Small intestine (tissue), 7 donors: Measurements from ENCODE around the gene TNFRSF19. TPM values are rescaled to one million over a fixed set of nuclear protein-coding genes. Genes with fewer than 3 reads are reported as not detected.
A peak's percentile ranks its signal among the peaks of the same experiment; 100 is the strongest.

Experiments
- DNase-seq, 2 donors: peaks; one replicate each; pipeline versions ENCODE4 v3.0.0 to v3.0.0-alpha.2; 2013
- FAIRE-seq: peaks from 2 replicates; lab custom pipeline; 2012; peaks lifted over from hg19 to GRCh38; lab: Jason Lieb, UNC
- H3K27ac ChIP-seq, 3 donors: one replicate each; pipeline ENCODE4 v1.5.1; 2013; ENCODE audit warnings: low read length in 2 of 3, mild to moderate bottlenecking in 2 of 3, control low read depth in 1 of 3, inconsistent platforms in 1 of 3, low read depth in 1 of 3, moderate library complexity in 1 of 3
- H3K27me3 ChIP-seq, 3 donors: one replicate each; pipeline ENCODE4 v1.6.1; 2013; ENCODE audit warnings: low read length in 3 of 3, inconsistent platforms in 1 of 3; ENCODE audit not compliant: control insufficient read depth in 3 of 3, insufficient read depth in 3 of 3
- H3K36me3 ChIP-seq, 3 donors: one replicate each; pipeline ENCODE4 v1.6.1; 2013; ENCODE audit warnings: low read length in 3 of 3, inconsistent platforms in 1 of 3, low read depth in 1 of 3, mild to moderate bottlenecking in 1 of 3, moderate library complexity in 1 of 3; ENCODE audit not compliant: control insufficient read depth in 3 of 3, insufficient read depth in 2 of 3
- H3K4me1 ChIP-seq, 3 donors: one replicate each; pipeline ENCODE4 v1.6.1; 2013; ENCODE audit warnings: low read length in 2 of 3, inconsistent platforms in 1 of 3, low read depth in 1 of 3, mild to moderate bottlenecking in 1 of 3, moderate library complexity in 1 of 3; ENCODE audit not compliant: control insufficient read depth in 3 of 3, insufficient read depth in 2 of 3
- H3K4me3 ChIP-seq, 3 donors: one replicate each; pipeline ENCODE4 v1.5.1; 2013; ENCODE audit warnings: low read length in 3 of 3, control low read depth in 1 of 3, inconsistent platforms in 1 of 3, low read depth in 1 of 3, mild to moderate bottlenecking in 1 of 3, moderate library complexity in 1 of 3
- H3K9me3 ChIP-seq, 2 donors: one replicate each; pipeline ENCODE4 v1.6.1; 2013; ENCODE audit warnings: low read depth in 1 of 2, low read length in 1 of 2; ENCODE audit not compliant: control insufficient read depth in 2 of 2, insufficient read depth in 1 of 2
- WGBS, 3 donors: extraction: QIAGEN DNeasy Blood & Tissue Kit; methylation state at CpG; one replicate each; pipeline ENCODE4 v1.1.7; 2013; 5-methylcytosine and 5-hydroxymethylcytosine counted together
- polyA plus RNA-seq, 4 donors: library from polyadenylated mRNA; stranded (reverse) in 3 of 4; unstranded in 1 of 4; fragments of 200-250 nt in 3 of 4; fragments of 120-200 nt in 1 of 4; gene quantifications; one replicate each; pipeline versions ENCODE4 v1.2.1 to v1.2.3, GENCODE V29; 2013
- donor health status: healthy with polysubstance abuse.
- donor health status: control.
- donor health status: control.
- donor health status: Bipolar disorder and iron deficiency.
- donor health status: healthy.

The TNFRSF19 gene
- polyA plus RNA-seq, 4 donors = 1.4 to 2.6 TPM; not detected in 2

DNA sequence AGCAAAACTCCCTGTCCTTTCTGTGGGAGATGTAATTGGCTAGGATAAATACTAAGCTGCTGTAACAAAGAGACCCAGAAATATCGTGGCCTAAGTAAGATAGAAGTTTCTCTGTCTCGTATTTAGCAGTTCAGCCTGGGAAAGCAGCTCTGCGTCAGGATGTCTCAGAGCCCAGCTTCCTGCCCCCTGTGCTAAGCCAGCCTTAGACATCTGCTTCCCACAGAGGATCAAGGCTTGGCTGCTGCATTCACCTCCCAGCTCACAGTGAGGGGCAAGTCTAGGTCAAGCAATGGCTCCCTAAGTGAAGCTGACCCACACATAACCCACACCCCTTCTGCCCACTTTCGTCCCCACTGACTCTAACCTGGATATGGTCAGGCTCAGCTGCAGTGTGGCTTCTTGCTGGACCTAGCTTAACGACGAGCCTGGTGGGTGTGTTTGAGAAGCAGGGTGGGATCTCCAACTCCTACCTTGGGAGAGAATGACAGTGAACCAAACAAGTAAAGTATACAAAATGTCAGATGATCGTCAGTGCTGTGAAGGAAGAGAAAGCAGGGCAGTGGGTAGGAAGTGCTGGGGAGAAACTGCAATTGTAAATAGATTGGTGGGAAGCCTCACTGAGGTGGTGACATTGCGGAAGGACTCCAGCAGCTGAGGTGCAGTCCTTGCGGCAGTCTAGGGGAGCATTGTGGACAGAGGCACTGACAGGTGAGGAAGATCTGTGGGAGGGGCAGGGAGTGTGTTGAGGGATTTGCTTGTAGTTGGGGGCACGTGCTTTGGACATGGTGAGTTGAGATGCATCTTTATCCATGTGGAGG is 82.9 kb downstream of the TNFRSF19 start:
- no peak for DNase-seq
- Histone ChIP-seq H3K27me3 (no peaks in the 10 kb centered on the region), H3K9me3 (no peaks in the 10 kb centered on the region), H3K4me3 (no peak overlapping the region), H3K27ac (no peak overlapping the region), H3K4me1 (no peaks in the 10 kb centered on the region), H3K36me3 (no peaks in the 10 kb centered on the region)
- 72 to 75% (median 73%) methylated on average over 10 of the region's 10 CpGs for WGBS, 3 donors
- no peak for FAIRE-seq

DNA sequence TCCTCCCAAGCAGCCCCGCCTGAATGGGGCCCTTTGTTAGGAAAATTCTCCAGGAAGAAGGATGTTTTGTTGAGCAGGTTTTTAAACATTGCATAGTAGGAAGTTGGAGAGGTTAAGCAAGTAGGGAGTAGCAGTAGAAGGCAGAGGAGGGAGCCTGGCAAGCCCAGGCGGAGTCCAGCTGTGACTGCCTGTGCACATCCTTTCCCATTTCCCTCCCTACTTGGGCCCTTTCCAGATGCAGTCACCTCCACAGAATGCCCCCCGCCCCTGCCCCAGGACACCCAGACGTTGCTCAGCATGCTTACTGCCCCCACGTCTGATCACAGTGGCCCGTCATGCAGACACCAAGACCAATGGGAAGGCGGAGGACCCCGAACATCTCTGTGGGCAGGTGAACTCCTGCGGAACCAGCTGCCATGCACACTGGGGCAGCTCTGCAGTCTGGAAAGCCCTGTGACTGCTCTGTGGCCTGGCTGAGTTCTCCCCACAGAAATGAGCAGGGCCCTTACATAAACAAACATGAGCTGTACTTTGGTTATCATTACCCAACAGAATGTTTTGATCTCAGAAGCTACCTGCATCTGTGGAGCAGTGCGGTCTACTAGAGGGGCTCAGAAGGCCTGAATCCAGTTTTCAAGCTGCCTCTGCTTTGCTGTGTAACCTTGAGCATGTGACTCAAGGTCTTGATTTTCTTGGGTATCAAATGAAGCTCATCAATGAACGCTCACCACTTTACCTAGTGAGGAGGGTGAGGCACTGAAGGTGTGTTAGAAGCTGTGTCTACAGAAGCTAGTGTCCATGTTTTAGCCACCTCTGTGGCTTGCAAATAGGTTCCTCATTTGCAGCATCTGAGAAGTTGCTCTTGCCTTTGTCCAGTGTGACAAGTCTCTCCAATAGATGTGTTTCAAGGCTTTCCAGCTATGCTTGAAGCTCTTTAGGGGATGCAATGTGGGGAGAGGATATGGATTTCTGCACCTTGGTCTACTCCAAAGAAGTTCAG is 84.2 kb downstream of the TNFRSF19 start:
- Histone ChIP-seq H3K9me3 (no peaks in the 10 kb centered on the region), H3K36me3 (no peaks in the 10 kb centered on the region), H3K4me1 (no peaks in the 10 kb centered on the region), H3K27me3 (no peaks in the 10 kb centered on the region), H3K27ac (no peak overlapping the region), H3K4me3 (no peak overlapping the region)
- no peak for DNase-seq
- FAIRE-seq = no peak
- WGBS, 3 donors = 69 to 76% (median 73%) methylated on average over 11 of the region's 11 CpGs

DNA sequence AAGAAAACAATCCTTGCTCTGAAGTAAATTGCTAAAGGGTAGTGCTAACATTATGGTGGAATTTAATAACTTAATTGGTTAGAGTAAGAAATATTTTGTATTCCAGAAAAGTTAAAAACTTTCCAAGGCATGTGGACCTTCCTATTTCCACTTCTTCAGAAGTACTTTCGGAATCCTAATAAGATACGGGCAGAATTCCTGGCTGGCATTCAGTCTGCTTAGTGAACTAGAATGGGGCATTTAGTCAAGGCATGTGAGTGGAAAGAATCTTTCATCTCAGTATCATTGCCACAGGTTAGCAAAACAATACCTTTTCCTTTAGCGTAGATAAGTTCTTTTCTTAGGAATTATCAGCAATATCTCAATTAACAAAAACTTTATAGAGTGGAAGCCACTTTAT is 85.1 kb downstream of the TNFRSF19 start:
- WGBS, 3 donors = 89 to 92% (median 91%) methylated on average over 3 of the region's 3 CpGs
- no peaks in the 10 kb centered on the region for H3K4me1 ChIP-seq
- DNase-seq (no peak), FAIRE-seq (no peak)
- no peaks in the 10 kb centered on the region for H3K36me3 ChIP-seq
- no peak overlapping the region for H3K4me3 ChIP-seq
- H3K9me3 ChIP-seq = no peaks in the 10 kb centered on the region
- no peak overlapping the region for H3K27ac ChIP-seq
- no peaks in the 10 kb centered on the region for H3K27me3 ChIP-seq

DNA sequence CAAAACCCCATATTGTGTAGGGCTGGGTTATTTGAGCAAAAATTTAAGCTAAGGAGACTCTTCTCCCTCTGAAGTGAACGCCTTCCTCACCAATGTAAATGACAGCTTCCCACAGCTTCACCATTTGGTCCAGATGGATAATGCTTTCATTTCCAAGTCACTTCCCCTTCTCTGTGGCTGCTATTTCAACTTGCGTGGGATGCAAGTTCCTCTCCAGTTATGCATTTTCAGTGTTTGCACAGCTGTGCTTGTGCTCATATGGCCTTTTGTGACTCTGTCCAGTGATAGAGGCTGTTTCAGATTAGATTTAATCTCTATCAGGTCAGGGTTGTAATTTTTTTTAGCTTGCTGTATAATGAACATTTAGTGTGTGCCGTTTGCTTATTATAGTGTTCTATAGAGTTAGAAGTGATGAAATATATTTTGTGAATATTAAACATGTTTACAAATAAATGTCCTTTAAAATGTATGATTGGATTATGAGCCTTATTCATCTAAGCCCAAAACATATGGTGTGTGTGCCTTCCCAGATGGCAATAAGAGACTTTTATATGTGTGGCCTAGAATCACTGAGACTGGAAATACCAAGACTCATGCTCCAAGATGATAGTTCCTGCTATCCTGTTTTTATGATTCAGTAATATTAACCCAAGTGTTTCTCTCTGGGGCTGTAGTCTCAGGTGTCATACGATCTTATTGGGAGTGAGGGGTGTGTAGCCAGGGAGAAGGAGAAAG is 86.6 kb downstream of the TNFRSF19 start:
- Histone ChIP-seq H3K27ac (peak overlapping the region in 1 of 3 donors; percentile 51), H3K4me3 (no peak overlapping the region), H3K9me3 (no peaks in the 10 kb centered on the region), H3K27me3 (no peaks in the 10 kb centered on the region), H3K4me1 (no peaks in the 10 kb centered on the region), H3K36me3 (no peaks in the 10 kb centered on the region)
- no peak for DNase-seq
- 34 to 37% (median 36%) methylated on average over 4 of the region's 4 CpGs for WGBS, 3 donors
- FAIRE-seq = no peak

DNA sequence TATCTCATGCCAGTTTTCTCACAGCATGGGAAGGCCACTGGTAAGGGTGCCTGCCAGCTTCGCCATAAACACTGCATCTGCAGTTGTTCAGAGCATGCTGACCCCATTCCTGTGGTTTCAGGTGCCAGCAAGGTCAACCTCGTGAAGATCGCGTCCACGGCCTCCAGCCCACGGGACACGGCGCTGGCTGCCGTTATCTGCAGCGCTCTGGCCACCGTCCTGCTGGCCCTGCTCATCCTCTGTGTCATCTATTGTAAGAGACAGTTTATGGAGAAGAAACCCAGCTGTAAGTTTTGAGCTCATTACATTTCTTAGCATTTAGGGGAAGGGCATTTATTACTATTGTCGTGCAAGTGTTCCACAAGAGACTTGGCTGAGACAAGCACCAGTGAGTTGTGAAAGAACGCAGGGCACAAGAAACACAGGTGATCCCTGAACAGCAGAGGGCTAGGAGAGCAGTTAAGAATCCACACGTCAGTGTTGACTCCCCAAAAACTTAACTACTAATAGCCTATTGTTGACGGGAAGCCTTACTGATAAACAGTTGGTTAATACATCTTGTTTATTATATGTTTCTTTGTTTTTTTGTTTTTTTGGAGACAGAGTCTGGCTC is 88.8 kb downstream of the TNFRSF19 start:
- 71 to 84% (median 80%) methylated on average over 15 of the region's 15 CpGs for WGBS, 3 donors
- FAIRE-seq (no peak), DNase-seq (no peak)
- Histone ChIP-seq H3K36me3 (no peaks in the 10 kb centered on the region), H3K27me3 (no peaks in the 10 kb centered on the region), H3K27ac (no peak overlapping the region), H3K4me1 (no peaks in the 10 kb centered on the region), H3K9me3 (no peaks in the 10 kb centered on the region), H3K4me3 (no peak overlapping the region)

DNA sequence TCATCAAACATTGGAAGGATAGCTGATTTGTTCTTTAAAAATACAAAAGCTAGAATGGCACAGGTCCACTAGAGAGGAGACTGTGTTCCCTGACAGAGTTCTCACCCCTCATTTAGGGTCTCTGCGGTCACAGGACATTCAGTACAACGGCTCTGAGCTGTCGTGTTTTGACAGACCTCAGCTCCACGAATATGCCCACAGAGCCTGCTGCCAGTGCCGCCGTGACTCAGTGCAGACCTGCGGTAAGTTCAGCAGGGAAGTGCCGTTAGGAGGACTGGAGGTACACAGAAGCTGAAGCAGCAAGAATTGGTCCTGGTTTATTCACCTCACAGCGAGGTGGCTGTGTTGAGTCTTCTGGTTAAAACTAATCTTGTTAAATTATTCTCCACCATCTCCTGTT is 90.0 kb downstream of the TNFRSF19 start:
- Histone ChIP-seq H3K4me1 (no peaks in the 10 kb centered on the region), H3K27ac (no peak overlapping the region), H3K36me3 (no peaks in the 10 kb centered on the region), H3K27me3 (no peaks in the 10 kb centered on the region), H3K9me3 (no peaks in the 10 kb centered on the region), H3K4me3 (no peak overlapping the region)
- no peak for FAIRE-seq
- WGBS, 3 donors = 86 to 92% (median 89%) methylated on average over 9 of the region's 9 CpGs
- DNase-seq = no peak

DNA sequence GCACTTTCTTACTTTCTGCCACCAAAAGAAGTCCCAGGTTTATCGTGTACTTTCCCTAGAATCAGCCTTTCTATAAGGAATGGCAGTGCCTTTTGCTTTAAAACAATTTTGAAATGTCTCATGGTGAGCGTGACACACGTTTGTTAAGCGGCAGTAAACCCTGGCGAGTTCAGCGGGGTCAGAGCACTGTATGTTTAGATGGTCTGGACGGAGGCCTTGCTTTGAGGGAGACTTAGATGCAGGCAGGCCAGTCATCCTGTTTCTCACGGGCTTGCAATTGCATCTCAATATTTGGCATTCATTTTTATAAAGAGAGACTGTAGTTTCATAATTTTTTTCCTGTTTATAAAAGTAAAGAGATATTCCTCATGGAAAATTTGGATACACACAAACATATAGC is 96.4 kb downstream of the TNFRSF19 start:
- H3K36me3 ChIP-seq = no peaks in the 10 kb centered on the region
- no peak overlapping the region for H3K27ac ChIP-seq
- H3K4me1 ChIP-seq = no peaks in the 10 kb centered on the region
- FAIRE-seq (no peak), DNase-seq (no peak)
- H3K9me3 ChIP-seq = no peaks in the 10 kb centered on the region
- H3K27me3 ChIP-seq = no peaks in the 10 kb centered on the region
- 80 to 83% (median 81%) methylated on average over 8 of the region's 8 CpGs for WGBS, 3 donors
- no peak overlapping the region for H3K4me3 ChIP-seq
